ENCODE data around the gene TCP11X1. TPM values are rescaled to one million over a fixed set of nuclear protein-coding genes. Genes with fewer than 3 reads are reported as not detected.
"Not testable (repeated sequence)": the region's sequence is repeated elsewhere in the genome, so short reads cannot be mapped to it uniquely, and the experiment has no call there.

The TCP11X1 gene
- polyA plus RNA-seq (2011; rRNA removed) (not detected in 2 replicates), polyA minus RNA-seq (2011; rRNA and poly(A)+ RNA removed) (not detected in 2 replicates)

GRCh38 chrX:102214986-102215385 is at the start of gene TCP11X1:
Gene TCP11X1, plus strand, starts transcription at chrX:102215301.
- H3K4me3 ChIP-seq (ENCODE audit: low read depth, low read length); DNase-seq (ENCODE audit: low read depth); H3K27me3 ChIP-seq (ENCODE audit: control insufficient read depth, insufficient read depth, low read length); POLR2A ChIA-PET; H3K36me3 ChIP-seq (ENCODE audit: control insufficient read depth, insufficient read depth, low read length); CTCF ChIA-PET: not testable (repeated sequence)

- Histone ChIP-seq H3K36me3 (ENCODE audit: control insufficient read depth, insufficient read depth, low read length) (no peaks in the 10 kb centered on the region), H3K4me3 (ENCODE audit: low read depth, low read length) (no peak overlapping the region), H3K27me3 (ENCODE audit: control insufficient read depth, insufficient read depth, low read length) (no peaks in the 10 kb centered on the region)
- CTCF ChIA-PET: interaction anchor here (0.5 kb wide), 1 partner anchor 711 kb away, joined by 3 read pairs; no protein-coding TSS in a partner anchor
- POLR2A ChIA-PET: no interaction called here
- TF ChIP-seq CTCF (IDR thresholded peaks at IDR 0.05; ENCODE audit: insufficient read depth, low read depth, low read length): no peak
- no peak for DNase-seq (ENCODE audit: low read depth)
These were observed 29.0 kb upstream of the TCP11X1 start for GRCh38 chrX:102185967-102186720.

- H3K36me3 ChIP-seq (ENCODE audit: control insufficient read depth, insufficient read depth, low read length); CTCF ChIA-PET; H3K4me3 ChIP-seq (ENCODE audit: low read depth, low read length); DNase-seq (ENCODE audit: low read depth); POLR2A ChIA-PET; H3K27me3 ChIP-seq (ENCODE audit: control insufficient read depth, insufficient read depth, low read length): not testable (repeated sequence)
These were observed 7.2 kb upstream of the TCP11X1 start for GRCh38 chrX:102207940-102208339.

- CTCF ChIA-PET; POLR2A ChIA-PET; H3K4me3 ChIP-seq (ENCODE audit: low read depth, low read length); DNase-seq (ENCODE audit: low read depth); H3K36me3 ChIP-seq (ENCODE audit: control insufficient read depth, insufficient read depth, low read length); H3K27me3 ChIP-seq (ENCODE audit: control insufficient read depth, insufficient read depth, low read length): not testable (repeated sequence)
These were observed 1.4 kb downstream of the TCP11X1 start for GRCh38 chrX:102216497-102216896.

- POLR2A ChIA-PET; H3K27me3 ChIP-seq (ENCODE audit: control insufficient read depth, insufficient read depth, low read length): not testable (repeated sequence)
These were observed 20.6 kb downstream of the TCP11X1 start for GRCh38 chrX:102235678-102236077.

GRCh38 chrX:102240265-102240664 is 25.2 kb downstream of the TCP11X1 start:
- POLR2A ChIA-PET; H3K27me3 ChIP-seq (ENCODE audit: control insufficient read depth, insufficient read depth, low read length); CTCF ChIA-PET; H3K4me3 ChIP-seq (ENCODE audit: low read depth, low read length); DNase-seq (ENCODE audit: low read depth); H3K36me3 ChIP-seq (ENCODE audit: control insufficient read depth, insufficient read depth, low read length): not testable (repeated sequence)

More at GRCh38 chrX:102235678-102236077, 20.6 kb downstream of the TCP11X1 start:
- CTCF ChIA-PET; H3K4me3 ChIP-seq (ENCODE audit: low read depth, low read length); DNase-seq (ENCODE audit: low read depth); H3K36me3 ChIP-seq (ENCODE audit: control insufficient read depth, insufficient read depth, low read length): not testable (repeated sequence)

GRCh38 chrX:102246893-102247292 is 31.8 kb downstream of the TCP11X1 start, which contains the start of gene NXF2:
Gene NXF2, plus strand, starts transcription at chrX:102247167. Its CDS starts 59,912 bp downstream, at chrX:102307079.
- H3K27me3 ChIP-seq (ENCODE audit: control insufficient read depth, insufficient read depth, low read length); POLR2A ChIA-PET; CTCF ChIA-PET; H3K36me3 ChIP-seq (ENCODE audit: control insufficient read depth, insufficient read depth, low read length); DNase-seq (ENCODE audit: low read depth); H3K4me3 ChIP-seq (ENCODE audit: low read depth, low read length): not testable (repeated sequence)

- CTCF ChIA-PET; H3K27me3 ChIP-seq (ENCODE audit: control insufficient read depth, insufficient read depth, low read length); DNase-seq (ENCODE audit: low read depth); POLR2A ChIA-PET; H3K4me3 ChIP-seq (ENCODE audit: low read depth, low read length); H3K36me3 ChIP-seq (ENCODE audit: control insufficient read depth, insufficient read depth, low read length): not testable (repeated sequence)
These were observed 57.1 kb downstream of the TCP11X1 start for GRCh38 chrX:102272231-102272630.

Other genes with a start within 250 kb of the TCP11X1 start
- not detected in 2 replicates for gene TCEAL2, start 89.6 kb upstream of the TCP11X1 start, polyA plus RNA-seq (2011; rRNA removed)
- not detected in 2 replicates for gene TCEAL6, start 72.8 kb upstream of the TCP11X1 start, polyA plus RNA-seq (2011; rRNA removed)
- not detected in 2 replicates for gene BEX5, start 59.3 kb upstream of the TCP11X1 start, polyA plus RNA-seq (2011; rRNA removed)
- not detected in 2 replicates for gene NXF2, start 31.9 kb downstream of the TCP11X1 start, polyA plus RNA-seq (2011; rRNA removed)
- gene NXF2B, start 224.7 kb downstream of the TCP11X1 start, polyA plus RNA-seq (2011; rRNA removed): not detected in 2 replicates